ENCODE results near the gene PSMG4.

The PSMG4 gene

DNA sequence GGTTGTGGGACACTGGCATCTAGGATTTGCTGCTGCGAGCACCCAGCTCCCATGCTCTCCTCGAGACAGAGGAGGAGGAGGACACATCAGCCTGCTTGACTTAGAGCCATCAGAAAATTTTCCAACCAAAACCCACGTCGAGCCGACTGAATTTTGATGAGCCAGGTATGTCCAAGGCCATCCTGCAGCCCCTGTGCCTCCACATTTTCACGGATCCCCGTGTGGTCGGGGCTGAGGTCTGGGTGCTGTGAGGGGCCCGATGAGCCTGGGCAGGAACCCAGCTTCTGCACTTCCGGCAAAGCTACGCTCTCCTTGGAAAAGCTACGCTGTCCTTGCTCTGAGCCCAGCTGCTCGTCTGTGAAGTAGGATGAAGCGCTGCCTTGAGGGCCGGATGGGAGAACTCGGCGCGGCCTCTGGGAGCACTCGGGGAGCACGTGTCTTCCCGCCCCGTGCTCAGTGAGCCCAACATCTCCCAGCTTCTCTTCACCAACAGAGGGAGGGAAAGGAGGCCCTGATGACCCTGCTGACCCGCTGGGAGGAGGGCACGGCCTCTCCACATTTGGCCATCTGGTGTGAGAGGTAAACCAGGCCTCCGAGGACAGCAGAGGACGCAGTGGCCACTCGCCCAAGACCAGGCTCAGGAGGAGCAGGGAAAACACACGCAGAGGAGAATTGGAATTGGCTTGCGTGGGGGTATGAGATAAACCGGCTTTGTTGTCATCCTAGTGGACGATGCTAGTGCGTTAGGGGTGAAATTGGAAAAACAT is 33.9 kb downstream of the PSMG4 start:
- no peak for DNase-seq

DNA sequence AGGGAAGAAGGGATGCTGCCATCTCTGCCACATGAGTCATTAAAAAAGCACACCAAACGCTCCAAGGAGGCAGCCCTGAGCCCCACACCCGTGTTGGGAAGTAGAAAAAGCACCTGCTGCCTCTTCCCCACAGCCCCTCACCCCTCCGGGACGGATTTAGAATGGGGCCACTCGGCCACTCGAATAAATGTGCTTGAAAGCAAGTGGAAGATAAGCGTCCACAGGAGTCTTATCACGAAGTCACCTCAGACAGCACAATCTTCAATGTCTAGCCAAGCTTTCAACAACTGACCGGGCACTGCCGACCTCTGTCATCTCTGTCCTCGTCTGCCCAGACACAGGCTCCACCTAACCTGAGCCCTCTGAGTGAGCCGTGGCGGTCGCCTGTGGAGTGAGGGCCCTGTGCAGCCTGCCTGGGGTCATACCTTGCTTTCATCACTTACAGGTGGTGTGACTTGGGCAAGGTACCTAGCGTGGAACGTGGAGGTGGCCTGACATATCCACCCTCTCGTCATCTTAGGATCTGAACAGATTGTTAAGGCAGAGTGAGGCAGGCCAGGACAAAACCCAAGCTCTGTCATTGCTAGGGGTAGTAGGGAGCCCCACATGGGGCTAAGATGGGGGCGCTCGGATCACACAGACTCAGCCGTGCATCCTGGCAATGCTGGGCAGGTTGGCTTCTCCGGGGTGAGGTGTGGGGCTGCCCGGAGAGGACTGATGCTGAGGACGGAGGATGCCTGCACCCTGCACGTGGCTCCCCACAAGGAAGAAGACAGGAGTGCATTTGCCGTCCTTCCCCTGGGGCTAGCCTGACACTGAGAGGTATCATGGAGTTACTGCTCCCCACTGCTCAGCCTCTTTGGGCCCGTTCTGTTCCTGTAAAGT is 34.8 kb downstream of the PSMG4 start:
- DNase-seq: no peak

DNA sequence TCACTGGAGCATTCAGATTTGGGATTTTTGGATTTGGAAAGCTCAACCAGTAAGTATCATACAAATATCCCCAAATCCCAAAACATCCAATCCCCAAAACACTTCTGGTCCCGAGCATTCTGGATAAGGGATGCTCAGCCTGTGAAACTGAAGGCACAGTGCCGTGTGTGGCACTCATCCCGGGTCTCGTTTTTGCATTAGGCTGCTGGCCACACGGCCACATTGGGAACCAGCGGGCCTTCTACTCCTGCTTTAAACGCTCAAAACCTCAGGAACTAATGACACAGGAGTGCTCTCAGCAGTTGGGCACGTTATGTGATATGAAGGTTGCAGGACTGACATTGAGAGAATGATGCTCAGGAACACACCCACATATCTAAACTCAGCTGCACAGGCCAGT is 35.6 kb downstream of the PSMG4 start:
- DNase-seq: no peak

DNA sequence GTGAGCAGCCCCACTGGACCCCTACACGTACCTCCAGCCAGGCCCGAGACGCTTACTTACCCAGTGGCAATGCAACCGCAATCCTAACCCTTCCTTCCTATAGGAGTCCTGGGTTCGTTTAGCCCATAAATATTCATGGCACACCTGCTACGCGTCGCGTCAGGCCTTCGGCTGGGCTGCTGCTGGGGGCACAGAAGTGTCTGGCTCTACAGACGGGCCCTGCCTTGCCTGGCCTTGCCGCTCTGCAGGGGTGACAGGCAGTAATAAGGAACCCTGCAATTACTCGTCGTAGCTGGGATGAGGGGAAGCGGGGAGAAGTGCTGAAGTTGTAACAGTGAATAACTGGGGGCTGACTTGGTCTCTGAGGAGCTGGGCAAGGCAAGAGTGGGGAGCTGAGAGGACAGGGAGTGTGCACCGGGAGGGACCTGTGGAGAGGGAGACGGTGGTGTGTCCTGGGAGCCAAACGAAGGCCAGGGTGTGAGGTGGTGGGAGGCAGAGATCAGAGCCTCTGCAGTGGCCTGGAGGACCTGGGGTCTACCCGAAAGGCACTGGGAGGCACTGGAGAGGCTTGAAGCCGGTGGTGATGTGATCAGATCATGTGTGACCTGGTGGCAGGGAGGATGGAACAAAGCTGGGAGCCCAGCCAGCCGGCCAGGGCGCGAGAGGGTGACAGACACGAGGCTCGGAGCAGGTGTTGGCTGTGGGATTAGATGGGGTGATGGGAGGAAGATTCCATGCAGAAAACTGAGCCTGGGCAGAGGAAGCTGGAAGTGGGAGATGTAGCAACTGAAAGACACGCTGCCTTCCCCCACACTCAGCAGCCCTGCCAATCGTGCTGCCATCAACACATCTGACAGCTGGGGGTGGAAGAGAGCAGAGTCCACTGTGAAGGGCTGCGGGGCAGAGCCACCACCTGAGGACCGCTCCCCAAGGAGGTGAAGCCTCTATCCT is 36.4 kb downstream of the PSMG4 start:
- DNase-seq: no peak

DNA sequence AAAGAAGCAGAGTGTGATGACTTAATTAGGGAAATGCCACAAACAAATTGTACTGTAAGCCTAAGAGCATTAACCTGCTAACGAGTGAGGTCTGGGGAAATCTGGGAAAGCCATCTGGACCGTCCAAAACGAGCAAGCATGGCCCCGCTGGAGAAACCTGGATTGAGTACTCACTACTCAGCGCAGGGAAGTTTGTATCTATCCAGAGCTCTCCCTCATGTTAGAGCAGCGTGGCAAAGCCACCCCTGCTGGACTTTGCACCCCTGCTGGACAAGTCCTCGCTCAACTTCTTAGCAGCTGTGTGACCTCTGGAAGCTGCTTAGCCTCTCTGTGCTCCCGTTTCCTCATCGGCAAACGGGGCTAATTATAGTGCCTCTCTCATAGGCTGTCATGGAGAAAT is 37.3 kb downstream of the PSMG4 start:
- no peak for DNase-seq

DNA sequence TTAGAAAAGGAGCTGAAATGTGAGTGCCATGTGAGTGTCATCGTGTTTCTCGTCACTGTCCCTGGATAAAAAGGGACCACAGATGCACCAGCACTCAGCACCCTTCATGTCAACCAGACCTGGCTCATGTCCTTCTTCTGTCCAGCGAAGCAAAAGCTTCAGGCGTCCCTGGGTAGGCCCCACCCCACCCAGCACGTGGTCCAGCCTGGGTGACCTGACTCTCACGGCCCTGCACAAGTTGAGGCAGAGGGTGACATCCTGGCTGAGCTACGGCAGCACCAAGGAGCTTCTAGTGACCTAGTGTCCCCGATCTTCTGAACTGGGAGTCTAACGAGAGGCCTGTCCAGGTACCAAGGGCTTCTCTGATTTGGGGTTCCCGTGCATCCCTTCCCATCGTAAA is 37.8 kb downstream of the PSMG4 start:
- no peak for DNase-seq

DNA sequence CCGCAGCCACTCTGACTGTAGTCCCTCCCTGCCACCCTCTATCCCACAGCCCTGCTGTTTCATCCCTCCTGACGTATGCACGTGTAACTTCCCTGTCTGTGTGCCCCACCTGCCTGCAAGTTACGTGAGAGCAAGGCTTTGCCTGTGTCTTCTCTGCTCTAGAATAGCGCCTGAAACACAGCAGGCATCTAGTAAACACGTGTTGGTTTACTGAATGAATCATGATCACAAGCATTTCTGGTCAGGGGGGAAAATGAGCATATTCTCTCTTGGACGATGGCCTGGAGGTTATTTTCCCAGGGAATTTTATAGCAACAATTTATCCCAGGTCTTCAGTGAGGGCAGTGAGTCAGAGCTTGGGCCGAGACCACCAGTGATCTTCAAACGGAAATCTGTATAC is 38.3 kb downstream of the PSMG4 start:
- DNase-seq: no peak

DNA sequence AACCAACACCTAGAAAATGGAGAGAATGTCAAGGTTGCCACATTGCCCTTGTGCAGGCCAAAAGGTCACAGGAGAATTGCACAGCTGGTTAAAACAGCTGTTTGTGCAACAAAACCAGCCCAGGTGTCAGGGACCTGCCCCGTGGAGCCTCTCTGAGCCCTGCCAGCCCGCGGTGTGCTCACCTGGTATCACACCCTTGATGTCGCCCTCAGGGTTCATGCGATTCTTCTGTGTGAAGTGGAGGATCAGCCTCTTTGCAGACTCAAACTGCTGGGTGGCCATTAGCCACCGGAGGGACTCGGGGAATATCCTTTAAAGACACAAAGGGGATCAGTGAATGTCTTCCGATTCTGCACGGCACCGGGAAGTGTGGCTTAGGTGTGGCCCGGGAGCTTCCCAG is 39.2 kb downstream of the PSMG4 start:
- DNase-seq: no peak

DNA sequence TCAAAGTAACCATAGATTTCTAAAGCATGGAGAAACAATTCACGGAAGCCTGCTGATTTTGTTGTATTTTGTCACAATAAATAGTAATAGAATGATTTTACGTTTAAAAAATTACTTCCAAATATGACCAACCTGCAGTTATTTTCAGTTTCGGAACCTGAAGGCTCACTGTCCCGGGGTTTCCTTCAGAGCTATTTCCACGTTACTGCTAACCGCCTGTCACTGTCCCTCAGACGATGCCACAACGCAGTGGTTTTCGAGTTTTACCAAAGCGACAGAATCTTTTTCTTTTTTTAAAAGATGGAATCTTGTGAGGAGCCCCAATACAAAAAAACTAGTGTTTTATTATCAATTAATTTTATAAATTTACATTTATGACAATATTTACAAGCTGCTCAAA is 40.5 kb downstream of the PSMG4 start:
- no peak for DNase-seq

DNA sequence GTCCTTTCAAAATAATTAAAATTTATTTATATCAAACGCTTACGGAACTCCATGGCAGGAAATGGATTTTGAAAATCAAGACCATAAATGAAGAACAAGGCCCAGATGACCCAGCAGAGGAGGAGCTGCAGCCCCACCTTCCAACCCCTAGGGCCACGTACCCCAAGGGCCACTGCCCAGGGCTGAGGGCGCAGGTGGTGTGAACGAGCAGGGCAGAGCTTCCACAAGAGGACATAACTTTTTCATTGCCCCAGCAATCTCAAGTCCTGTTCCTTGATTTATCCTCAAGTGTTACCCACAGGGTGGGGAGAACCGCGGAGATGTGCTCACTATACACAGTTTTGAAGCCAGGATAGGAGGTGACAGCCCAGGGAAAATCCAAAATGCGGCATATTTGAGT is 42.8 kb downstream of the PSMG4 start:
- DNase-seq: no peak

DNA sequence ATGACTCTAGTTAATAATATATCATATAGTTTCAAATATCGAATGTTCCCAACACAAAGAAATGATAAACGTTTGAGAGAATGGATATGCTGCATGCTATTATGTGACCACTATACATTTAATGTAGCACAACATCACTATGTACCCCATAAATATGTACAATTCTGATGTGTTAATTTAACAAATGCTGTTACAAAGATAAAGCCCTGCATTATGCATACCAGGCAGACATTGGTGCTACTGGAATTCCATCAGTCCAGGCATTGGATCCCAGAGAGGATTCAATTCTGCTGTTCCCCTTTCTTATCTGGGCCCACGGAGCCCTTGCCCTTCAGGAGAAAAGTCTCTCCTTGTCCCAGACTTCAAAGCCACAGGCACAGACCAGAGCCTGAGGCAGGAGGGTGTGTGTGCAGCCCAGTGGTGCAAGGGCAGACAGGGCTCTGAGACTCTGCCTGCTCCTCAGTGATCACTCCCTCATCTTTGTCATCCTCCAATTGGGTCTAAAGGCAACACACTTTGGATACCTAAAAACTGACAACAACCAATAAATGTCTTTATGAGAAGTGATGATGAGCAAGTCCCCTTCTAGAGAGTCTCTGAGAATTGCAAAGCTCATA is 45.2 kb downstream of the PSMG4 start:
- no peak for DNase-seq

DNA sequence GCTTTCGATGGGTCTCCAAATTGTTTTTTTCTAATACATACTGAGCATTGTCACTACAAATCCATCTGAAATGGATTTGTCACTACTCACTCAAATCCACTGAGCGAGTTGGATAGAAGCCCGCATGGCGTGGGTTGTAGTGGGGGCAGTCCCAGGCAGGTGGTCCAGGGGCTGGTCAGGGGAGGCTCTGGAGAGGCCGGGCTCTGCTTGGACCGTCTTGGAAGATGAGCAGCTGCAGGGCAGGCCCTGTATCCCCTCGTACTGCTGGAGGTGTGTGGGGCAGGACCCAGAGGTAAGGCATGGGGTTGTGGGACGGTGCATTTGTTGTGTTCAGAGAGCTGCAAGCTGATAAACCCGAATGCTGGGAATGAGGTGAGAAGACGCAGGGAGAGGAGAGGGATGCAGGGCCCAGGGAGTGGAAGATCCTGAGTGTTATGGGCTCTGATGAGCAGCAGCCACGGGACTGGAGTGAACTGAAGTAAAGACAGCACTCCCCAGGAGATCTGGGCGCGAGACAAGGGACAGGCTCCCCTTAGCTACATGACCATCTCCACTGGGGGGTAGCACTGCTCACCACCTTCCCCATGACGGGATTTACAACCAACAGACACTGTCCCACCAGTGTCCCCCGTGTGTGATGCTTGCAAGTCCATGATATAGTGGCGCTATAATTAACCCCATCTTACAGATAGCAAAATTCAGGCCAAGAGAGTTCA is 45.9 kb downstream of the PSMG4 start:
- DNase-seq: no peak

DNA sequence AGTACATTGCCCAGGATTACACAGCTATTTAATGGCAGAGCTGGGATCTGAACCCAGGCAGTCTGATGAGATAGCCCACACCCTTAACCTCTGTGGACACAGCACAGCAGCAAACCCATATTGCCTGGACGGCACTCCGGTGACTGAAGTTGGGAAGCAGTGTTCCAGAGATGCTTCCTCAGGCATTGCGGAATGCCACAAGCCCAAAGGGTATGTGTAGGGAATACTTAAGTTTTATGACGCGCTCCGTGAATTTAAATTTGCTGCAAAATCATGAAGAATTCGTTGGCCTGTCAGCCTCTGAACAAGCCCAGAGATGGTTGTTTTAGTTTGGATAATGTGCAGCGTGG is 46.4 kb downstream of the PSMG4 start:
- DNase-seq: no peak

DNA sequence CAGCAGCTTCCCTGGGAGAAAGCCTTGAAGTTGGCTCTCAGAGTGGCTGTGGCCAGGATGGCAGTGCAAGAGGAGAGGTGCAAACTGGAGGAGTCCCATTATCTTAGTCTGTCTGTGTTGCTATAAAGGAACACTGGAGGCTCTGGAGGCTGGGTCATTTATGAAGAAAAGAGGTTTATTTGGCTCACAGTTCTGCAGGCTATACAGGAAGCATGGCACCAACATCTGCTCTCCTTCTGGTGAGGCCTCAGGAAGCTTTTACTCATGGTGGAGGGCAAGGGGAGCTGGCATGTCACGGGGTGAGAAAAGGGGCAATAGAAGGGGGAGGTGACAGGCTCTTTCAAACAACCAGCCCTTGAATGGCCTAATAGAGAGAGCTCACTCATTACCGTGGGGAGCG is 47.1 kb downstream of the PSMG4 start:
- DNase-seq: no peak

DNA sequence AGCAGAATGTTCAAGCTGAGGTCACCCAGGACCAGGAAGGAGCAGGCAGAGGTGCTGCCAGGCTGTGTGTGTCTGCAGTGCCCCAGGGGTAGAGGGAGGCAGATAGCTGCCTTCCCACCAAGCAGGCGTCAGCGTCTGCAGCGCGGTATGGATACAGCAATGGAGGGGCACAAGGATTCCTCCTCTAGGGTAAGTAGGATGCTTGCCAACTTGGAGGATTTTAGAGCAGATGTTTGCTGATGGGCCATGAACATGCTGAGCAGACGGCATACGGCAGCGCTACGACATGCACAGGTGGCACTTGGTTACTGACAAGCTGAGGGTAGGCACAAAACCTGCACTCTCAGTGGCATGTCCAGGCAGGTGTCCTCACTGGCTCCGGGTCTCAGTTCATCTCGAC is 48.1 kb downstream of the PSMG4 start:
- no peak for DNase-seq

DNA sequence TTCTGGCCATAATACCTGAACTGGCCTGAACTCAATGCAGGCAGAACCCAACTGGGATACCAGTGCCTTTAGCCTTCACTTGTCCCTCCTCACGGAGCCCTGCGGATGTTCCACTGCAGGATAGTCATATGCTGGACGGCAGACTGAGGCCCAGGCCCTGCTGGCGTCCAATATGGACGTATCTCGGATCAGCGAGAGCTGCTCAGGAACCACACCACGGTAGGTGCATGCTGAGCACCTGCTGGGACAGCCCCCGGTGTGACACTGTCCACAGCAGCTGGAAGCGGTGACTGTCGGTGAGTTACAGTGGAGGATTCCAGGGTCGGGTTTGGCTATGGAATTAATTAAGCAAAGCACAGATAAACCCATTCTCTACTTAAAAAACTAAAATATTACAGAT is 48.7 kb downstream of the PSMG4 start:
- DNase-seq: no peak

DNA sequence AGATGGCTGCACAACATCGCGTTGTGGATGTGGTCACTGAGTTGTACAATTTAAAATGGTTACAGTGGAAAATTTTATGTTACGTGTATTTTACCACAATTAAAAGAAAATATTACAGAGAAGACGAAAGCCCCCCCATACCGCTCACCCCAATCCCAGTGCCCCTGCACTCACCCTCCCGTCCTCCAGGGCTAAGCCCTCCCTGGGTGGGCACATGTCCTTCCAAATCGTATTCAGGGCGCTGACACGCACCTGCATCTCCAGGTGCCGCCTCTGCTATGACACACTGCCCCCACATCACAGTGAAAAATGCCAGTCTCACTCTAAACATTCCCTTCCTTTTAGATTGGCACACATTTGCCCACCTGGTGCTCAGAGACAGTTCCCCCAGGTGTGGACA is 49.4 kb downstream of the PSMG4 start:
- DNase-seq: no peak

DNA sequence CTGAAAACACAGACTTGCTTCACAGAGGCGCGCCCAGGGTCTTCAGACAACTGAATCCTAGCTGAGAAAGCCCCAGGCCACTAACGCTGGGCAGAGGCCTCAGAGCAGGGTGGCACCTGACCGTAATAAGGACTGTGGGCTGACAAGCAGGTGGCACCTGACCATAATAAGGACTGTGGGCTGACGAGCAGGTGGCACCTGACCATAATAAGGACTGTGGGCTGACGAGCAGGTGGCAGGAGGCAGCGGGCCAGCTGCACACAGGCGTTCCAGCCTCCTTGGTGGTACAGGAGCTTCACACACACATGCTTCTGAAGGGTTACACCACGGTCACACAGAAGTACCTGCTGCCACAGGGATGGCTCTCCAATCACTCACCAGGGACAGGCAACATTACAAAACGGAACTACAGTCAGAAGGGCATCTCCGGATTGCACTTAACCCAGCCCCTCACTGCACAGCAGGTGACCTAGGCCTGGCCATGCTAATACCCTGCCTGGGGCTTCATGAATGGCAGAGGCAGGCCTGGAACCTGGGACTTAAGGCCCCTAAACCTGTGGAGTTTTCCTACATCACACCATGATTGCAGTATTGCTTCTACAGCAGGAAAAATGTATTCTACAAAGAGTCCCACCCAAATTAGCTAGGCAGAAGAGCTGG is 50.8 kb downstream of the PSMG4 start:
- no peak for DNase-seq

DNA sequence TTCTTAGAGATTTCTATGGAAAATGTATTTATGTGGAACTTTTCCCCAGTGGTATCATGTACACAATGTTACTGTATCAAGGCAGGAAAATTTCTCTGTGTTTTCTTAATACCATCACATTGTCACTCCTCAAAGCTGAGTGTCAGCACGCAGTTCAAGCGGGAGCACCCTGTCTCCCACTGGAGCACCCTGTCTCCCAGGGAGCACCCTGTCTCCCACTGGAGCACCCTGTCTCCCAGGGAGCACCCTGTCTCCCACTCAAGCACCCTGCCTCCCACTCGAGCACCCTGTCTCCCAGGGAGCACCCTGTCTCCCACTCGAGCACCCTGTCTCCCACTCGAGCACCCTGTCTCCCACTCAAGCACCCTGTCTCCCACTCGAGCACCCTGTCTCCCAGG is 51.3 kb downstream of the PSMG4 start:
- DNase-seq: no peak

DNA sequence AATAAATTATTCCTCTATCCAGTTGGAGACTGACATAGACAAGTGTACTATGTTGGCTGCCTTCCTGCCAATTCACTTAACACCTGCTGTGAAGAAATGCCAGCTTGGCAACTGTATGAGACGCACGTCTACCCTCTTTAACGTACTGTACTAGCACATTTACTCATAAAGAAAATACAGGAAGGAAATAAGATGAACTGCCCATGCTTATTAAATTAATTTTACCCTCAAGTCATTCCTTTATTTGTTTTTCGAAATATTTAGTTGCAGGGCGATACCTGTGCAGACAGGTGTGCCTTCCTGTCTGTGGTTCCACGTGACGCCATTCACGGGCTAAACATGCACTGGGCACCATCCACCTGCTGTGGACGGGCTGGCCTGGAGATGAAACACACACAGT is 52.0 kb downstream of the PSMG4 start:
- DNase-seq: no peak

DNA sequence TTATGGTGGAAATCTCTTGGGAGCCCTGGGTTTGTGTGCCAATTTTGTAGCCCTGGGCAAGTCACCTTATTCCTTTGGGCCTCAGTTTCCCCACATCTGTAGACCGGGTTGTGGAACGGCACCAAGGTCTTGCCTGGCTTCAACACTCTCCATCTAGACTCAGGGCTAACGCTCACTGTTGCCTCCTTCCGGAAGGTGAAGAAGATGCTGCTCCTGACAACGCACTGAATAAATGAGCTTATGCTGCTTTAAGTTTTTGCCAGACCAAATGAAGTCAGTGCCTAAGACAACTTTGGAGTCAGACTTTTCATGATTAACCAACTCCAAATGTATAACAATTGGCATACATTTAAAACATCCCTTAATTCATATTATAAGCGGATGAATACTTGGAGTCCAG is 53.1 kb downstream of the PSMG4 start:
- no peak for DNase-seq
